RWPE1 (cell line): Measurements from ENCODE around the gene TXNRD2.

ENCODE experiments used
- CTCF ChIA-PET: fragments of 350-600 bp; sonication (Branson Sonifier 250); formaldehyde crosslinking; extraction: SDS; loops from one replicate; lab custom pipeline; 2021; lab: Yijun Ruan, JAX
- POLR2A ChIA-PET: fragments of 400-600 bp; formaldehyde crosslinking; extraction: SDS; loops from one replicate; lab custom pipeline; 2020; ENCODE audit warnings: antibody characterized with exemption; ENCODE audit not compliant: low non-redundant PET; lab: Yijun Ruan, JAX
- DNase-seq: peaks from one replicate; pipeline ENCODE4 v3.0.0; 2012; ENCODE audit warnings: low spot score
- H3K27ac ChIP-seq: fragments of 450-650 bp; 2 replicates; pipeline ENCODE4 v1.5.1; 2017
- TF ChIP-seq, protein P1 (sequence below): fragments of 450-650 bp; conservative IDR thresholded peaks from 2 replicates; pipeline ENCODE4 v1.5.1; 2017; ENCODE audit warnings: low read depth, mild to moderate bottlenecking

TXNRD2 gene

DNA sequence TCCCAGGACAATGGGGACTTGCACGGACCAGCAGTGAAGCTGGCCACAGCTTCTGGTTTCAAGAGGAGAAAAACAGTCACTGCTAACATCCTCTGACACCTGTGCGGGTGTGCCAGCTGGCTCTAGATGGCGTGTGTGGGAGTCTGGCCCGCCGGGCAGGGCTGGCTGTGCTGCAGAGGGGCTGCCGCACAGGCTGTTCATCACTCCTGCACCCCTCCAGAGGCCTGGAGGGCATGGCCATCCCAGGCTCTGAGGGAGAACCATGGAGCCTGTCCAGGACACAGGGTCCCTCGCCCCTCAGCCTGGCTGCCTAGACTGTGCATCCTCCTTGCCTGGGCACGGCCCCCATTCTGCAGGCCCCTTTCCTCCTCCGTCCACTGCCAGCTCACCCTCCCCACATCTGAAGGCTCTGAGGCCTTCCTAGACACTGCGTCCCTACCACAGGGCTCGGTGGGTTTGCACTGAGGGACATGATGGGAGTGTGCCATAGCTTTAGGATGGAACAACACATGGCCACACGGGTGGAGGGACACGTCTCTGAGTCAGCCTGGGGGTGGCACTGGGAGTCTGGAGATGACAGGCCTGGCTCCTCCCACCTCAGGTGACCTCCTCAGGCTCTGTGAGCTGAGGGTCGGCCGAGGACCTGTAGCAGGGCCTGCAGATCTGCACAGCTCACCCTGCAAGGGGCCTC lies 44.8 kb downstream of the TXNRD2 start:
- CTCF ChIA-PET: interaction anchor here (0.9 kb wide), 2 partner anchors 14 to 181 kb away, joined by 3 to 4 read pairs; no protein-coding TSS in a partner anchor
- TF ChIP-seq, protein P1, sequence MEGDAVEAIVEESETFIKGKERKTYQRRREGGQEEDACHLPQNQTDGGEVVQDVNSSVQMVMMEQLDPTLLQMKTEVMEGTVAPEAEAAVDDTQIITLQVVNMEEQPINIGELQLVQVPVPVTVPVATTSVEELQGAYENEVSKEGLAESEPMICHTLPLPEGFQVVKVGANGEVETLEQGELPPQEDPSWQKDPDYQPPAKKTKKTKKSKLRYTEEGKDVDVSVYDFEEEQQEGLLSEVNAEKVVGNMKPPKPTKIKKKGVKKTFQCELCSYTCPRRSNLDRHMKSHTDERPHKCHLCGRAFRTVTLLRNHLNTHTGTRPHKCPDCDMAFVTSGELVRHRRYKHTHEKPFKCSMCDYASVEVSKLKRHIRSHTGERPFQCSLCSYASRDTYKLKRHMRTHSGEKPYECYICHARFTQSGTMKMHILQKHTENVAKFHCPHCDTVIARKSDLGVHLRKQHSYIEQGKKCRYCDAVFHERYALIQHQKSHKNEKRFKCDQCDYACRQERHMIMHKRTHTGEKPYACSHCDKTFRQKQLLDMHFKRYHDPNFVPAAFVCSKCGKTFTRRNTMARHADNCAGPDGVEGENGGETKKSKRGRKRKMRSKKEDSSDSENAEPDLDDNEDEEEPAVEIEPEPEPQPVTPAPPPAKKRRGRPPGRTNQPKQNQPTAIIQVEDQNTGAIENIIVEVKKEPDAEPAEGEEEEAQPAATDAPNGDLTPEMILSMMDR: no peak
- POLR2A ChIA-PET: no interaction called here
- no peak for DNase-seq
- H3K27ac ChIP-seq: peak overlapping the region; percentile 41

DNA sequence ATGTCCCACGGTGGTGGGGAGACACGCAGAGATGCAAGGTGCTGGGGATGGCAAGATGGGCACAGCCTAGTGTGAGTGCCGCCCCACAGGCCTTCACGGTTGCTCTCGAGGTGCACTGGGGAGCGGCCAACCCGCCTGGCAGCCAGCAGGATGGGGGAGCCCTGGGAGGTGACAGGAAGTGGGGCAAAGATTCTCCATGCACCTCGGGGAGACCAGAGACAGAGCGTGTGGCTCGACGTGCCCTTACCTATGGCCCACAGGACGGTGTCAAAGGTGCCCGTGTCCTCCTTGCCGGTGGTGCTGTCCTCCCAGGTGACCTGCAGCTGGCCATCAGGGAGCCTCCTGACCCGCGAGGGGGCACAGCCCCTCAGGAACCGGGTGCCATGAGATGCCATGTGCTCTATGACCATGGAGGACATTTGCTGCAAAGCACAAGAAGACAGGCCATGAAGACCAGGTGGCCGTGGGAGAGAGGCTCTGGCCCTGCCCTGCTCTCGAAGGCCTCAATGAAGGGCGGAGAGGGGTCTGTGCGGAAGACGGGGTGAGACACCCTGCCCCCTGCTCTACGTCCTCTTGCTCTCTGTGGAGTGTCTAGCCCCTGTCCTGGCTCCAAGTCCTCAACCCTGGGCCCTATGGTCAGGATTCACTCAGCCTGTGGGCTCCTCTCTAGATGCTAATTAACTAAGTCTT lies 46.3 kb downstream of the TXNRD2 start:
- TF ChIP-seq, protein P1: no peak
- peak overlapping the region; percentile 41 for H3K27ac ChIP-seq
- ChIA-PET CTCF (no interaction called here), POLR2A (no interaction called here)
- DNase-seq: no peak

DNA sequence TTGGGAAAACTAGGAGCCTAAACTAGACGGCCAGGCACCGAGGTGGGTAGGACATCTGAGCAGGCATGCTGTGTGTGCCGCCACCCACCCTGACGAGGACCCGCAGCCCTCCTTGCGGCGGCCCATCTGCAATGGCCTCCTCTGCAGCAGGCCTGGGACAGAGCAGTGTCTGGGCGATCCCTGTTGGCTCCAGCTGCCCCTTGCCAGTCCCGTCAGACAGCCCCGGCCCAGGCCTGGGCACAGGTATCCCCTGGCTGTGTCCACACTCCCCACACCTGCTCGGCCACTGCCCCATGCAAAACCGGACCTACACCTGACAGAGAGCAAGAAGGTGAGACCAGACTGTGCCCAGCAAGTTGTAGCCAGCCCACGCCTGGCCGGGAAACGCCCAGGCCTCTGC lies 48.3 kb downstream of the TXNRD2 start:
- CTCF ChIA-PET: no interaction called here
- no peak for DNase-seq
- peak overlapping the region; percentile 100 for H3K27ac ChIP-seq
- TF ChIP-seq, protein P1: no peak
- POLR2A ChIA-PET: no interaction called here

DNA sequence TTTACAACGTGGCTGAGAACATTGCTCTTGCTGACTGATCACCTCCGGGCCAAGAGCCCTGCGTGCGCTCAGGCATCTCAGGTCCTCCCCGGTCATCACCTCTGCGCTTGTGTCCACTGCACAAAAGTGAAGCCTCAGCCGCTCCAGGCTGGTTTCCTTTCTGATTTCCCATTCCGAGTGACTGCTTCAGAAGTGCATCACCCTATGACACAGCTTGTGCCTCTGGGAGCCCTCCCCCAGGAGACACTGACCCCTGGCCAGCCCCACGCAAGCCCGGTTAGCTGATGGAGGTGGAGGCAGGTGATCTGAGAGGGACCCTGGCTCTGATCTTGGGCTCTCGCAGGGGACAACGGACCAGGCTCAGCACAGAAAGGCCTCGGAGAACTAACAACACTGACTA lies 48.7 kb downstream of the TXNRD2 start:
- POLR2A ChIA-PET: no interaction called here
- CTCF ChIA-PET: no interaction called here
- DNase-seq: no peak
- TF ChIP-seq, protein P1: no peak
- H3K27ac ChIP-seq: peak overlapping the region; percentile 100

DNA sequence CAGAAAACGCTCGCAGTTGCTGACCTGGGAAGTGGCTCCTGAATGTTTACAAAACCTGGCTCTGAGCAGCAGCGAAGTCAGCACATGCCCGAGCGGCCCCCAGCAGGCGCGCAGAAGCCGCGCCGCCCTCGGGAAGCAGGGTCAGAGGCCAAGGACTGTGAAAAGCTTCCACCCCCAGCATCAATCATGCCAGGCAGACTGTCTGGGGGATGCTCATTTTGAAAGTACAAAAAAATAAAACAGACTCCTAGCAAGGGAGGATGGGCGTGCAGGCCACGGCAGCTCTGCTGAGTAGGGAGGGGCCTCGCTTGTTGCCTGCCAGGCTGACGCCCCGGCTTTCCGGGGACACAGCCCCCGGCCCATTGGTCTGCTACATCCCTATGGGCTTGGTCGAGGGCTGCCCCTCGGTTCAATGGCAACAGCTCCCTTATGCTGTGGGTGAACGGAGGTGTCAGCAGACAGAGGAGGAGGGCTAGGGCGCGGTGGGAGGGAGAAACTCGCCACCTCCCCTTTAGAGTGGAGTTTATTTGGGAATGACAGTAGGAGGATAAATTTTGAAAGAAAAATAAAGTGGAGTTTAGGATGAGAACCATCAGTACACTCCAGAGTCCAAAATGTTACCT lies 49.2 kb downstream of the TXNRD2 start:
- ChIA-PET POLR2A (no interaction called here), CTCF (interaction anchor here (2.2 kb wide), 1 partner anchor 18 kb away, joined by 7 read pairs; no protein-coding TSS in a partner anchor)
- H3K27ac ChIP-seq: peak overlapping the region; percentile 100
- DNase-seq: peak; percentile 16
- TF ChIP-seq, protein P1: no peak
